Nephron (organoid): ENCODE results near the gene ZFAND5.

Source experiments
- H3K27ac Mint-ChIP-seq, 3 experiments: 2 replicates each; pipeline ENCODE4 v1.8.0; 2020; ENCODE audit warnings: mixed read lengths in 3 of 3, mild to moderate bottlenecking in 2 of 3, moderate library complexity in 1 of 3
- H3K27me3 Mint-ChIP-seq: 2 replicates; pipeline ENCODE4 v1.8.0; 2021; ENCODE audit warnings: low read depth, mild to moderate bottlenecking, moderate library complexity, mixed read lengths
- H3K36me3 Mint-ChIP-seq: 2 replicates; pipeline ENCODE4 v1.8.0; 2020; ENCODE audit warnings: low read depth, mixed read lengths
- H3K4me1 Mint-ChIP-seq: 2 replicates; pipeline ENCODE4 v1.8.0; 2020; ENCODE audit warnings: mixed read lengths
- H3K4me3 Mint-ChIP-seq, 3 experiments: 2 replicates each; pipeline ENCODE4 v1.8.0; 2020; ENCODE audit warnings: mild to moderate bottlenecking in 3 of 3, mixed read lengths in 3 of 3, moderate library complexity in 2 of 3
- H3K9me3 Mint-ChIP-seq: 2 replicates; pipeline ENCODE4 v1.8.0; 2020; ENCODE audit warnings: mixed read lengths
- TF ChIP-seq, protein P1 (sequence below), 3 experiments: fragments of 200-600 bp; sonication (generic); IDR thresholded peaks; one replicate each; pipeline ENCODE4 v1.5.0; 2021; ENCODE audit warnings: antibody characterized with exemption in 3 of 3; ENCODE audit not compliant: unreplicated experiment in 3 of 3

ZFAND5 gene

DNA sequence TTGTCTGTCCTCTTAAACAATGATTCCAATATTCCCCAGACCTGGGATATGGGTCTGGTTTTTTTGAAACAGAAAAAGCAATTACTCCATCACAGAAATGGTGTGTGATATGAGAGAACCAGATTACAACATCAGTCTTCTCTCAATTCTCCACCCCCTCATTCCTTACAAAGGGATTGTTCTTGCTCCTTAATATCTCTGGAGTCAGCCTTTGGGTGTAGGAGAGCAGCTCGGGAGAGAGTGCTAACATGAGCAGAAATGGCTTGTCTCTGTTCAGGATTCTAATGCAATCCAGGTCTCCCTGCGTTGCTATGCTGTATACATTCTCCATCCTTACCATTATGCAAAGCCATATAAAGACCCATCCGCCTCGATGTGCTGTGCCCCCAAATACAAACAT is 32.7 kb downstream of the ZFAND5 start:
- TF ChIP-seq, protein P1, sequence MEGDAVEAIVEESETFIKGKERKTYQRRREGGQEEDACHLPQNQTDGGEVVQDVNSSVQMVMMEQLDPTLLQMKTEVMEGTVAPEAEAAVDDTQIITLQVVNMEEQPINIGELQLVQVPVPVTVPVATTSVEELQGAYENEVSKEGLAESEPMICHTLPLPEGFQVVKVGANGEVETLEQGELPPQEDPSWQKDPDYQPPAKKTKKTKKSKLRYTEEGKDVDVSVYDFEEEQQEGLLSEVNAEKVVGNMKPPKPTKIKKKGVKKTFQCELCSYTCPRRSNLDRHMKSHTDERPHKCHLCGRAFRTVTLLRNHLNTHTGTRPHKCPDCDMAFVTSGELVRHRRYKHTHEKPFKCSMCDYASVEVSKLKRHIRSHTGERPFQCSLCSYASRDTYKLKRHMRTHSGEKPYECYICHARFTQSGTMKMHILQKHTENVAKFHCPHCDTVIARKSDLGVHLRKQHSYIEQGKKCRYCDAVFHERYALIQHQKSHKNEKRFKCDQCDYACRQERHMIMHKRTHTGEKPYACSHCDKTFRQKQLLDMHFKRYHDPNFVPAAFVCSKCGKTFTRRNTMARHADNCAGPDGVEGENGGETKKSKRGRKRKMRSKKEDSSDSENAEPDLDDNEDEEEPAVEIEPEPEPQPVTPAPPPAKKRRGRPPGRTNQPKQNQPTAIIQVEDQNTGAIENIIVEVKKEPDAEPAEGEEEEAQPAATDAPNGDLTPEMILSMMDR (IDR thresholded peaks at IDR 0.05; ENCODE audit: unreplicated experiment in 3 of 3): no peak
- Mint-ChIP-seq H3K27me3 (no peaks in the 10 kb centered on the region), H3K4me3 (no peak overlapping the region), H3K36me3 (no peaks in the 10 kb centered on the region), H3K27ac (no peak overlapping the region), H3K9me3 (no peaks in the 10 kb centered on the region), H3K4me1 (peaks cover 12% of the 10 kb centered on the region)

DNA sequence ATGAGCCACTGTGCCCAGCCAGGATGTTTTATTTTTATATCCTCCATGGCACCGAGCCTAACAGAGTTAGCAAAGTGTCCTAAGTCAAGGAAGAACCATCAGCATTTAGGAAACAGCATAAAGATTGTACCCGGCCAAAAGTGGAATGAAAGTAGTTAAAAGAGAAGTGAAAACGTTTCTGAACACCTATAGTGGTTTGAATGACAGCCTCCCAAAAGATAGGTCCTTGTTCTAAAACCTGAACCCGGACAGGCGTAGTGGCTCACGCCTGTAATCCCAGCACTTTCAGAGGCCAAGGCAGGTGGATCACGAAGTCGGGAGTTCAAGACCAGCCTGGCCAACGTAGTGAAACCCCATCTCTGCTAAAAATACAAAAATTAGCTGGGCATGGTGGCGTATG is 37.4 kb downstream of the ZFAND5 start:
- Mint-ChIP-seq H3K36me3 (no peaks in the 10 kb centered on the region), H3K9me3 (peaks cover 3% of the 10 kb centered on the region), H3K4me1 (peaks cover under 1% of the 10 kb centered on the region), H3K27ac (no peak overlapping the region), H3K4me3 (no peak overlapping the region), H3K27me3 (no peaks in the 10 kb centered on the region)
- TF ChIP-seq, protein P1 (IDR thresholded peaks at IDR 0.05; ENCODE audit: unreplicated experiment in 3 of 3): no peak

DNA sequence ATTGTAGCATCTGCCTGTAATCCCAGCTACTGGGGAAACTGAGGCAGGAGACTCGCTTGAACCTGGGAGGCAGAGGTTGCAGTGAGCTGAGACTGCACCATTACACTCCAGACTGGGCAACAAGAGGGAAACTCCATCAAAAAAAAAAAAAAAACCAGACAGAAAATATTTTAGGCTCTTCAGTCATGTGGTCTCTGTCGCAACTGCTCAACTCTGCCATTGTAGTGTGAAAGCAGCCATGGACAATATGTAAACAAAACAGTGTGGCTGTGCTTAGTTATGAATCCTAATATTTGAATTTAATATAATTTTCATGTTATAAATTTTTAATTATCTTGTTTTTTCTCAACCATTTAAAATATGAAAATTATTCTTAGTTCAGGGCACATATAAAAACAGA is 38.4 kb downstream of the ZFAND5 start:
- peaks cover 7% of the 10 kb centered on the region for H3K9me3 Mint-ChIP-seq
- no peaks in the 10 kb centered on the region for H3K4me1 Mint-ChIP-seq
- H3K36me3 Mint-ChIP-seq: no peaks in the 10 kb centered on the region
- H3K4me3 Mint-ChIP-seq: no peak overlapping the region
- no peak overlapping the region for H3K27ac Mint-ChIP-seq
- H3K27me3 Mint-ChIP-seq: no peaks in the 10 kb centered on the region
- TF ChIP-seq, protein P1 (IDR thresholded peaks at IDR 0.05; ENCODE audit: unreplicated experiment in 3 of 3): no peak

DNA sequence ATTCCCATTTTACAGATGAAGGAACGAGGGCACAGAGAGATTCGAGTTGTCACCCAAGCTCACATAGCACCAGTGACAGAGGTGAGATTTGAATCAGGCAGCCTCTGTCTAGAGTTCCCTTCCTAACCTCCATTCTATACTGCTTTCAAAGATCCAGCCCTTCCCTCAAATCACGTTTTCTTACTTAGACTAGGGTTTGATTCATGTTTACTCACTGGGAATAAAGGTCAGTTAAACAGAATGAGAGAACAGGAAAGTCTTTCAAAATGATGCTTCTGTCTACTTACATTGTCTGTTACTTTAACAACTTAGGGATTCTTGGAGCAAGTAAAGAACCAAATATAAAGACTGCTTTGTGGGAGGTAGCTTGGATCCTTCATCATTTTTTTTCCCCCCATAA is 40.0 kb downstream of the ZFAND5 start:
- TF ChIP-seq, protein P1 (IDR thresholded peaks at IDR 0.05; ENCODE audit: unreplicated experiment in 3 of 3): no peak
- no peaks in the 10 kb centered on the region for H3K36me3 Mint-ChIP-seq
- no peaks in the 10 kb centered on the region for H3K27me3 Mint-ChIP-seq
- H3K27ac Mint-ChIP-seq: no peak overlapping the region
- H3K9me3 Mint-ChIP-seq: peaks cover 7% of the 10 kb centered on the region
- no peak overlapping the region for H3K4me3 Mint-ChIP-seq
- H3K4me1 Mint-ChIP-seq: no peaks in the 10 kb centered on the region

DNA sequence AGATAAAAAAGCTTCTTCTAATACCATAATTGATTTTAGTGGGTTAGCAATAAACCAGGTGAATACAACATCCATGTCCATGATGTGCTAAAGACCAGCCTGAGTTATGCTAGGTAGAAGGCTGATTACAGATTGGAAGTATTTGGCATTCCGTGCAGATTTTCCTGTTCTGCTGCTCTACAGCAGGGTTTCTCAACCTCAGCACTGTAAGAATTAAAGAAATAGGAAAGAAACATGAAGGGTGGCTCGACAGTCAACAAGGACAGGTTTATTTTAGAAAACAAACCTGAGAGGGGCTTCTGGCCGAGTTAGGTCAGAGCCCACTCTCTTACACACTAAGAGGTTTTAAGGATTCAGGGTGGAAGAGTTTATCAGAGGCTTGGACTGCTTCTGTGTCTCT is 42.3 kb downstream of the ZFAND5 start:
- Mint-ChIP-seq H3K27me3 (no peaks in the 10 kb centered on the region), H3K9me3 (peaks cover 7% of the 10 kb centered on the region), H3K4me1 (no peaks in the 10 kb centered on the region), H3K4me3 (no peak overlapping the region), H3K27ac (no peak overlapping the region), H3K36me3 (no peaks in the 10 kb centered on the region)
- TF ChIP-seq, protein P1 (IDR thresholded peaks at IDR 0.05; ENCODE audit: unreplicated experiment in 3 of 3): no peak

DNA sequence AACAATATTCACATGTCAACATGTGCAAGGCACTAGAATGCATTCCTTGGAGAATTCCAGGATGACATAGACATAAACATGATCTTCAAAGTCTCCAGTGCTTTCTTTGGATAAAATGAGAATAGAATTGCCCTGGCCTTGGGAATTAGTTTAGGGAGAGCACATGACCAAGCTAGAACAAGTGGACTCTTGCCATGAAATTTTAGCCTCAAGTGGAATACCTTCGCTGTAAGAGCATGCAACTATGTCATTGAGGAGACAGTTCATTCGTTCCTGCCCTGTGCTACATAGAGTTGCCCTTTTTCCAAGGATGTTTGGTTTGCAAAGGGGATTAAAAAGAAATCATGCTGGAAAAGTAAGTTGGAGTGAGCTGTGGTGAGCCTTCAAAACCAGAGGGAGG is 42.7 kb downstream of the ZFAND5 start:
- Mint-ChIP-seq H3K27ac (no peak overlapping the region), H3K4me1 (no peaks in the 10 kb centered on the region), H3K9me3 (peaks cover 7% of the 10 kb centered on the region), H3K4me3 (no peak overlapping the region), H3K27me3 (no peaks in the 10 kb centered on the region), H3K36me3 (no peaks in the 10 kb centered on the region)
- TF ChIP-seq, protein P1 (IDR thresholded peaks at IDR 0.05; ENCODE audit: unreplicated experiment in 3 of 3): no peak
